ENCODE measurements around the gene MAGOHB. TPM values are rescaled to one million over a fixed set of nuclear protein-coding genes. Genes with fewer than 3 reads are reported as not detected.

The MAGOHB gene
- polyA plus RNA-seq, 1 of the 3 experiments (the other 2 are of a cell fraction) = 15.7 TPM

GRCh38 chr12:10614056-10614370, 604 bp upstream of the MAGOHB start:
- Histone ChIP-seq H3K27me3 (ENCODE audit: insufficient read depth) (no peaks in the 10 kb centered on the region), H4K20me1 (ENCODE audit: insufficient read depth) (no peaks in the 10 kb centered on the region), H3K36me3 (replicated peaks in 1 of 2; ENCODE audit: control insufficient read depth in 1 of 2, insufficient read depth in 2 of 2, low read length in 1 of 2) (peaks cover 17 to 18% of the 10 kb centered on the region in 2 experiments), H3K9me3 (no peaks in the 10 kb centered on the region), H3K4me1 (ENCODE audit: control insufficient read depth in 1 of 2, insufficient read depth in 2 of 2, low read depth in 1 of 2, low read length in 1 of 2) (peaks cover 6 to 10% of the 10 kb centered on the region in 2 experiments), H3K4me3 (ENCODE audit: low read depth in 2 of 2, low read length in 1 of 2) (peak overlapping the region; percentile 89 to 95), H3K27ac (ENCODE audit: low read depth in 2 of 2, low read length in 1 of 2) (peak overlapping the region; percentile 75 to 86), H2AFZ (ENCODE audit: low read depth) (peak overlapping the region; percentile 94), H3K9me2 (no peaks in the 10 kb centered on the region), H3K9ac (peak overlapping the region; percentile 95), H3K79me2 (ENCODE audit: insufficient read depth) (peaks cover 27% of the 10 kb centered on the region), H3F3A (replicated peaks; ENCODE audit: insufficient read depth) (peaks cover 12% of the 10 kb centered on the region), H3K4me2 (peak overlapping the region; percentile 53)
- no peak for TF ChIP-seq RXRA (IDR thresholded peaks at IDR 0.05; ENCODE audit: borderline replicate concordance, low read depth)
- TF ChIP-seq CTCF (IDR thresholded peaks at IDR 0.05) = no peak
- TF ChIP-seq FOSL2 (IDR thresholded peaks at IDR 0.05; ENCODE audit: borderline replicate concordance, low read depth) = no peak
- no peak for TF ChIP-seq MEF2A (IDR thresholded peaks at IDR 0.05; ENCODE audit: borderline replicate concordance, low read depth)
- no peak for TF ChIP-seq GABPA (IDR thresholded peaks at IDR 0.05; ENCODE audit: low read depth)
- TF ChIP-seq MXI1 (IDR thresholded peaks at IDR 0.05; ENCODE audit: low read depth, low read length) = no peak
- TF ChIP-seq REST (IDR thresholded peaks at IDR 0.05; ENCODE audit: low read depth, low read length) = no peak
- no peak for TF ChIP-seq ELF1 (IDR thresholded peaks at IDR 0.05)
- no peak for TF ChIP-seq TCF12 (IDR thresholded peaks at IDR 0.05)
- TF ChIP-seq USF1 (IDR thresholded peaks at IDR 0.05; ENCODE audit: borderline replicate concordance, low read depth) = no peak
- no peak for TF ChIP-seq SMC3 (IDR thresholded peaks at IDR 0.05; ENCODE audit: low read depth, low read length)
- TF ChIP-seq EP300 (IDR thresholded peaks at IDR 0.05; ENCODE audit: borderline replicate concordance in 1 of 2, low read depth in 1 of 2, low read length in 1 of 2) = no peak
- no peak for TF ChIP-seq FOXJ3 (CRISPR knock-in tag; IDR thresholded peaks at IDR 0.05)
- TF ChIP-seq SIN3A (IDR thresholded peaks at IDR 0.05; ENCODE audit: borderline replicate concordance, low read depth, low read length) = no peak
- WGBS (ENCODE audit: low lambda C conversion rate) = 15% methylated on average over 4 of the region's 4 CpGs
- ChIA-PET CTCF (interaction anchor here (1.1 kb wide), 1 partner anchor 136 kb away, joined by 4 read pairs; no protein-coding TSS in a partner anchor), POLR2A (interaction anchor here (1.2 kb wide), 1 partner anchor 557 kb away, joined by 3 read pairs; the partner anchor contains the start of gene SMIM10L1)
- peak; percentile 5 for DNase-seq

Data from SK-N-SH (cell line).